Ovary (tissue), 3 donors: ENCODE results near the gene FBXW2.

ENCODE experiments used
- EP300 ChIP-seq: sonication (generic); formaldehyde crosslinking; IDR thresholded peaks from one replicate; pipeline ENCODE4 v1.6.1; 2017; ENCODE audit warnings: antibody characterized with exemption
- TF ChIP-seq, protein P1 (sequence below), 3 donors: fragments of 450-650 bp in 2 of 3; fragments of 200-600 bp in 1 of 3; IDR thresholded peaks; one replicate each; pipeline versions ENCODE4 v1.5.1 to v1.8.0; 2016 to 2022; ENCODE audit warnings: antibody characterized with exemption in 3 of 3, mild to moderate bottlenecking in 1 of 3
- donor health status: DM: no; HTN: no; CAD: no.

DNA sequence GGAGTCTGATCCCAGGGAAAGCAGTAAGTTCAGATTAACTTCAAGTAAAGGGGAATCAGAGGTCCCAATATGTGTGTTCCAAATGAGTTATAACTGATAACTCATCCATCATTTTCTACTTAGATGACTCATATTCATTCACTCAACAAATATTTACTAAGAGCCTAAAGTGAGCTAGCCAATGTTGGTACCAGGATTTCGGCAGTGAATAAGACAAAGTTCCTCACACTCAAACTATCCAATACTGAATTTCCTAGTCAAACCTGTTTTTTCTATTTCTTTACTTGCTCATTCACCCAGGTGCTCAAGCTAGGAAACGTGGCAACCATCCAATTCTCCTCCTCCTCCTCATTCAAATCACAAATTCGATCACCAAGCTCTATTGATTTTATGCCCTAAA lies 25.8 kb downstream of the FBXW2 start:
- TF ChIP-seq, protein P1, sequence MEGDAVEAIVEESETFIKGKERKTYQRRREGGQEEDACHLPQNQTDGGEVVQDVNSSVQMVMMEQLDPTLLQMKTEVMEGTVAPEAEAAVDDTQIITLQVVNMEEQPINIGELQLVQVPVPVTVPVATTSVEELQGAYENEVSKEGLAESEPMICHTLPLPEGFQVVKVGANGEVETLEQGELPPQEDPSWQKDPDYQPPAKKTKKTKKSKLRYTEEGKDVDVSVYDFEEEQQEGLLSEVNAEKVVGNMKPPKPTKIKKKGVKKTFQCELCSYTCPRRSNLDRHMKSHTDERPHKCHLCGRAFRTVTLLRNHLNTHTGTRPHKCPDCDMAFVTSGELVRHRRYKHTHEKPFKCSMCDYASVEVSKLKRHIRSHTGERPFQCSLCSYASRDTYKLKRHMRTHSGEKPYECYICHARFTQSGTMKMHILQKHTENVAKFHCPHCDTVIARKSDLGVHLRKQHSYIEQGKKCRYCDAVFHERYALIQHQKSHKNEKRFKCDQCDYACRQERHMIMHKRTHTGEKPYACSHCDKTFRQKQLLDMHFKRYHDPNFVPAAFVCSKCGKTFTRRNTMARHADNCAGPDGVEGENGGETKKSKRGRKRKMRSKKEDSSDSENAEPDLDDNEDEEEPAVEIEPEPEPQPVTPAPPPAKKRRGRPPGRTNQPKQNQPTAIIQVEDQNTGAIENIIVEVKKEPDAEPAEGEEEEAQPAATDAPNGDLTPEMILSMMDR (IDR thresholded peaks at IDR 0.05) = no peak
- TF ChIP-seq EP300 = no peak
